Progenitor cell of endocrine pancreas (in vitro differentiated cells): ENCODE data around the gene TCF12. TPM values are rescaled to one million over a fixed set of nuclear protein-coding genes. Genes with fewer than 3 reads are reported as not detected.

Experiments used
- DNase-seq: peaks from one replicate; pipeline ENCODE4 v3.0.0; 2021; ENCODE audit warnings: low spot score; ENCODE audit not compliant: unreplicated experiment
- H3K27ac Mint-ChIP-seq: 2 replicates; pipeline ENCODE4 v1.8.0; 2021; ENCODE audit warnings: mild to moderate bottlenecking, moderate library complexity, mixed read lengths
- H3K27me3 Mint-ChIP-seq: 2 replicates; pipeline ENCODE4 v1.8.0; 2021; ENCODE audit warnings: mixed read lengths
- H3K36me3 Mint-ChIP-seq: 2 replicates; pipeline ENCODE4 v1.8.0; 2022; ENCODE audit warnings: mixed read lengths; ENCODE audit not compliant: insufficient read depth
- H3K4me1 Mint-ChIP-seq: 2 replicates; pipeline ENCODE4 v1.8.0; 2021; ENCODE audit warnings: low read depth, mixed read lengths
- H3K4me3 Mint-ChIP-seq: 2 replicates; pipeline ENCODE4 v1.8.0; 2021; ENCODE audit warnings: low read depth, mild to moderate bottlenecking, moderate library complexity, mixed read lengths
- H3K9me3 Mint-ChIP-seq: 2 replicates; pipeline ENCODE4 v1.8.0; 2021; ENCODE audit warnings: low read depth, mixed read lengths
- CTCF ChIP-seq: fragments of 200-600 bp; sonication (generic); IDR thresholded peaks from one replicate; pipeline ENCODE4 v1.5.0; 2021; ENCODE audit warnings: antibody characterized with exemption, mild to moderate bottlenecking; ENCODE audit not compliant: unreplicated experiment
- total RNA-seq: library from RNA; stranded (reverse); gene quantifications from 2 replicates; pipeline ENCODE4 v1.2.1, GENCODE V29; 2021

The TCF12 gene
- total RNA-seq, 1 donor from 2014 or later: 164 TPM

GRCh38 chr15:57220205-57220604, 301.8 kb downstream of the TCF12 start:
- no peaks in the 10 kb centered on the region for H3K9me3 Mint-ChIP-seq
- no peaks in the 10 kb centered on the region for H3K27me3 Mint-ChIP-seq
- no peak for TF ChIP-seq CTCF
- DNase-seq: no peak
- peaks cover 39% of the 10 kb centered on the region for H3K4me1 Mint-ChIP-seq
- no peak overlapping the region for H3K27ac Mint-ChIP-seq
- no peak overlapping the region for H3K4me3 Mint-ChIP-seq
- no peaks in the 10 kb centered on the region for H3K36me3 Mint-ChIP-seq

- Mint-ChIP-seq H3K9me3 (no peaks in the 10 kb centered on the region), H3K27ac (peak overlapping the region; percentile 53), H3K4me1 (peaks cover 31% of the 10 kb centered on the region), H3K27me3 (no peaks in the 10 kb centered on the region), H3K4me3 (no peak overlapping the region), H3K36me3 (no peaks in the 10 kb centered on the region)
- no peak for TF ChIP-seq CTCF
- DNase-seq: no peak
Measured at GRCh38 chr15:57221134-57221533, 302.7 kb downstream of the TCF12 start.

GRCh38 chr15:57223345-57223744, 304.9 kb downstream of the TCF12 start:
- Mint-ChIP-seq H3K36me3 (no peaks in the 10 kb centered on the region), H3K27ac (no peak overlapping the region), H3K4me3 (no peak overlapping the region), H3K9me3 (no peaks in the 10 kb centered on the region), H3K27me3 (no peaks in the 10 kb centered on the region), H3K4me1 (peaks cover 22% of the 10 kb centered on the region)
- no peak for DNase-seq
- no peak for TF ChIP-seq CTCF

GRCh38 chr15:57223887-57224286, 305.4 kb downstream of the TCF12 start:
- H3K9me3 Mint-ChIP-seq: no peaks in the 10 kb centered on the region
- DNase-seq: no peak
- peak overlapping the region; percentile 14 for H3K27ac Mint-ChIP-seq
- TF ChIP-seq CTCF: no peak
- no peak overlapping the region for H3K4me3 Mint-ChIP-seq
- H3K36me3 Mint-ChIP-seq: no peaks in the 10 kb centered on the region
- H3K4me1 Mint-ChIP-seq: peaks cover 23% of the 10 kb centered on the region
- H3K27me3 Mint-ChIP-seq: no peaks in the 10 kb centered on the region

GRCh38 chr15:57224664-57225063, 306.2 kb downstream of the TCF12 start:
- H3K27me3 Mint-ChIP-seq: no peaks in the 10 kb centered on the region
- no peaks in the 10 kb centered on the region for H3K9me3 Mint-ChIP-seq
- no peaks in the 10 kb centered on the region for H3K36me3 Mint-ChIP-seq
- no peak for DNase-seq
- H3K27ac Mint-ChIP-seq: peak overlapping the region; percentile 20
- H3K4me1 Mint-ChIP-seq: peaks cover 21% of the 10 kb centered on the region
- no peak for TF ChIP-seq CTCF
- no peak overlapping the region for H3K4me3 Mint-ChIP-seq
